Astrocyte (in vitro differentiated cells and primary cell): ENCODE measurements around the gene TRIM44.

Experiments used
- CTCF ChIP-seq: IDR thresholded peaks from 2 replicates; pipeline ENCODE4 v1.5.1; 2011; ENCODE audit warnings: low read depth, mild to moderate bottlenecking, inconsistent platforms, low read length, moderate library complexity; ENCODE audit not compliant: insufficient read depth
- EZH2 ChIP-seq: IDR thresholded peaks from 2 replicates; pipeline ENCODE4 v1.6.1; 2012; ENCODE audit warnings: mild to moderate bottlenecking, low read length, inconsistent platforms; ENCODE audit not compliant: insufficient read depth

GRCh38 chr11:35847473-35847872 lies 184.9 kb downstream of the TRIM44 start:
- TF ChIP-seq CTCF (no peak), EZH2 (no peak)
